HEK293 (cell line): ENCODE measurements around the gene USHBP1.

ENCODE experiments used
- CTCF ChIA-PET: fragments of 350-600 bp; formaldehyde crosslinking; extraction: SDS; loops from one replicate; lab custom pipeline; 2021; ENCODE audit warnings: antibody characterized with exemption; lab: Yijun Ruan, JAX
- POLR2A ChIA-PET: fragments of 300-600 bp; formaldehyde crosslinking; extraction: SDS; loops from one replicate; lab custom pipeline; 2020; ENCODE audit warnings: antibody characterized with exemption, inconsistent platforms; lab: Yijun Ruan, JAX
- H3K27ac ChIP-seq: fragments of 200-500 bp; sonication (Bioruptor generic); 2 replicates; pipeline ENCODE4 v1.5.1; 2014; ENCODE audit warnings: low read depth, low read length, control low read depth, inconsistent platforms; ENCODE audit errors: extremely low read depth
- H3K36me3 ChIP-seq, 2 experiments: fragments of 200-500 bp in 1 of 2; sonication (Bioruptor generic) in 1 of 2; 1 replicate in 1 of 2; 2 replicates in 1 of 2; pipeline ENCODE4 v1.5.1; 2014 to 2017; ENCODE audit warnings: inconsistent platforms in 2 of 2, low read length in 2 of 2; ENCODE audit not compliant: control insufficient read depth in 2 of 2, insufficient read depth in 1 of 2
- H3K4me1 ChIP-seq: fragments of 200-500 bp; sonication (Bioruptor generic); 2 replicates; pipeline ENCODE4 v1.5.1; 2014; ENCODE audit warnings: mild to moderate bottlenecking, low read length, inconsistent platforms; ENCODE audit not compliant: control insufficient read depth, insufficient read depth
- H3K4me3 ChIP-seq: 2 replicates; pipeline ENCODE4 v1.5.1; 2011; ENCODE audit warnings: low read depth, mild to moderate bottlenecking, control low read depth, low read length, moderate library complexity
- H3K9me3 ChIP-seq: fragments of 200-500 bp; sonication (Bioruptor generic); 2 replicates; pipeline ENCODE4 v1.5.1; 2014; ENCODE audit warnings: low read depth, low read length, inconsistent platforms; ENCODE audit not compliant: control insufficient read depth, insufficient read depth
- GLI4 ChIP-seq: fragments of 450-650 bp; formaldehyde crosslinking; IDR thresholded peaks from 2 replicates; pipeline ENCODE4 v1.5.1; 2016; ENCODE audit warnings: missing biosample characterization, missing genetic modification characterization
- KLF1 ChIP-seq: fragments of 450-650 bp; formaldehyde crosslinking; IDR thresholded peaks from 2 replicates; pipeline ENCODE4 v1.5.1; 2016; ENCODE audit warnings: missing biosample characterization, missing genetic modification characterization
- KLF10 ChIP-seq: fragments of 450-650 bp; IDR thresholded peaks from 2 replicates; pipeline ENCODE4 v1.5.1; 2018; ENCODE audit warnings: missing biosample characterization, mild to moderate bottlenecking, missing genetic modification characterization
- KLF8 ChIP-seq: fragments of 450-650 bp; formaldehyde crosslinking; IDR thresholded peaks from 2 replicates; pipeline ENCODE4 v1.5.1; 2016; ENCODE audit warnings: missing biosample characterization, missing genetic modification characterization
- SALL2 ChIP-seq: fragments of 450-650 bp; formaldehyde crosslinking; IDR thresholded peaks from 2 replicates; pipeline ENCODE4 v1.5.0; 2017; ENCODE audit warnings: missing biosample characterization, mild to moderate bottlenecking, missing genetic modification characterization, borderline replicate concordance
- SETDB1 ChIP-seq: IDR thresholded peaks from one replicate; pipeline ENCODE4 v1.6.1; 2017; ENCODE audit warnings: mild to moderate bottlenecking, low read length, moderate library complexity, mixed read lengths; ENCODE audit not compliant: insufficient read length
- SP3 ChIP-seq: fragments of 450-650 bp; formaldehyde crosslinking; IDR thresholded peaks from 2 replicates; pipeline ENCODE4 v1.5.1; 2016; ENCODE audit warnings: missing biosample characterization, missing genetic modification characterization
- ZBTB6 ChIP-seq: fragments of 450-650 bp; formaldehyde crosslinking; IDR thresholded peaks from 2 replicates; pipeline ENCODE4 v1.5.1; 2017; ENCODE audit warnings: missing biosample characterization, missing genetic modification characterization
- ZFP3 ChIP-seq: fragments of 450-650 bp; formaldehyde crosslinking; IDR thresholded peaks from 2 replicates; pipeline ENCODE4 v1.5.1; 2016; ENCODE audit warnings: low read depth, missing biosample characterization, missing genetic modification characterization
- ZFP41 ChIP-seq: fragments of 450-650 bp; formaldehyde crosslinking; IDR thresholded peaks from 2 replicates; pipeline ENCODE4 v1.5.1; 2016; ENCODE audit warnings: missing biosample characterization, missing genetic modification characterization, borderline replicate concordance
- ZIC2 ChIP-seq: fragments of 450-650 bp; formaldehyde crosslinking; IDR thresholded peaks from 2 replicates; pipeline ENCODE4 v1.5.1; 2016; ENCODE audit warnings: missing biosample characterization, missing genetic modification characterization
- ZNF157 ChIP-seq: fragments of 450-650 bp; formaldehyde crosslinking; IDR thresholded peaks from 2 replicates; pipeline ENCODE4 v1.5.1; 2016; ENCODE audit warnings: missing biosample characterization, missing genetic modification characterization
- ZNF169 ChIP-seq: fragments of 450-650 bp; formaldehyde crosslinking; IDR thresholded peaks from 2 replicates; pipeline ENCODE4 v1.5.1; 2016; ENCODE audit warnings: missing biosample characterization, missing genetic modification characterization
- ZNF174 ChIP-seq: fragments of 450-650 bp; formaldehyde crosslinking; IDR thresholded peaks from 2 replicates; pipeline ENCODE4 v1.5.0; 2017; ENCODE audit warnings: missing biosample characterization, mild to moderate bottlenecking, missing genetic modification characterization
- ZNF19 ChIP-seq: fragments of 450-650 bp; formaldehyde crosslinking; IDR thresholded peaks from 2 replicates; pipeline ENCODE4; 2016; ENCODE audit warnings: missing biosample characterization, missing genetic modification characterization, low read depth
- ZNF2 ChIP-seq: fragments of 450-650 bp; formaldehyde crosslinking; IDR thresholded peaks from 2 replicates; pipeline ENCODE4 v1.5.1; 2016; ENCODE audit warnings: missing biosample characterization, missing genetic modification characterization
- ZNF423 ChIP-seq: fragments of 450-650 bp; formaldehyde crosslinking; IDR thresholded peaks from 2 replicates; pipeline ENCODE4 v1.5.1; 2016; ENCODE audit warnings: missing biosample characterization, missing genetic modification characterization
- ZNF488 ChIP-seq: fragments of 450-650 bp; formaldehyde crosslinking; IDR thresholded peaks from 2 replicates; pipeline ENCODE4 v1.5.1; 2016; ENCODE audit warnings: missing biosample characterization, missing genetic modification characterization
- ZNF548 ChIP-seq: fragments of 450-650 bp; formaldehyde crosslinking; IDR thresholded peaks from 2 replicates; pipeline ENCODE4 v1.5.1; 2016; ENCODE audit warnings: missing biosample characterization, missing genetic modification characterization
- ZNF670 ChIP-seq: fragments of 450-650 bp; formaldehyde crosslinking; IDR thresholded peaks from 2 replicates; pipeline ENCODE4 v1.5.1; 2016; ENCODE audit warnings: missing biosample characterization, missing genetic modification characterization, low read depth

Gene USHBP1

GRCh38 chr19:17202249-17202648 lies 62.3 kb downstream of the USHBP1 start (continued):
- no peak for TF ChIP-seq ZBTB6 (tag by site-specific recombination)
- no peak for TF ChIP-seq SALL2 (tag by site-specific recombination)
- no peak for TF ChIP-seq GLI4
- TF ChIP-seq ZFP41: no peak
- TF ChIP-seq SP3: 0 out of 2 replicates have a peak, but pooled peaks have one; percentile 40
- peak; percentile 67; the same call in 1 of the 2 replicates for TF ChIP-seq KLF10 (tag by site-specific recombination)
- peak; percentile 100 for TF ChIP-seq KLF8 (tag by site-specific recombination)
- no peak for TF ChIP-seq ZIC2
- TF ChIP-seq ZNF157 (tag by site-specific recombination): no peak
- no peak for TF ChIP-seq ZFP3
- TF ChIP-seq ZNF19 (tag by site-specific recombination): no peak
- TF ChIP-seq ZNF169: no peak
- TF ChIP-seq KLF1 (tag by site-specific recombination): peak; percentile 97
- TF ChIP-seq SETDB1: no peak
- TF ChIP-seq ZNF2 (tag by site-specific recombination): no peak
- TF ChIP-seq ZNF670: no peak
- no peak for TF ChIP-seq ZNF488 (tag by site-specific recombination)
- no peak for TF ChIP-seq ZNF423 (tag by site-specific recombination)
- TF ChIP-seq ZNF174: no peak

GRCh38 chr19:17200408-17201079 lies 64.0 kb downstream of the USHBP1 start:
- peaks cover 4 to 39% of the 10 kb centered on the region in 2 experiments; a peak in 2 of 3 replicates for H3K36me3 ChIP-seq
- no peak overlapping the region for H3K27ac ChIP-seq
- no peak for TF ChIP-seq ZNF19 (tag by site-specific recombination)
- no peak for TF ChIP-seq ZNF548
- no peak for TF ChIP-seq SETDB1
- no peaks in the 10 kb centered on the region for H3K4me1 ChIP-seq
- ChIA-PET POLR2A (no interaction called here), CTCF (interaction anchor here (0.7 to 0.8 kb wide), 2 partner anchors 485 to 1018 kb away, joined by 3 read pairs; no protein-coding TSS in a partner anchor)
- no peaks in the 10 kb centered on the region for H3K9me3 ChIP-seq
- H3K4me3 ChIP-seq: no peak overlapping the region
